ENCODE data around the gene PRKCH.

DNA sequence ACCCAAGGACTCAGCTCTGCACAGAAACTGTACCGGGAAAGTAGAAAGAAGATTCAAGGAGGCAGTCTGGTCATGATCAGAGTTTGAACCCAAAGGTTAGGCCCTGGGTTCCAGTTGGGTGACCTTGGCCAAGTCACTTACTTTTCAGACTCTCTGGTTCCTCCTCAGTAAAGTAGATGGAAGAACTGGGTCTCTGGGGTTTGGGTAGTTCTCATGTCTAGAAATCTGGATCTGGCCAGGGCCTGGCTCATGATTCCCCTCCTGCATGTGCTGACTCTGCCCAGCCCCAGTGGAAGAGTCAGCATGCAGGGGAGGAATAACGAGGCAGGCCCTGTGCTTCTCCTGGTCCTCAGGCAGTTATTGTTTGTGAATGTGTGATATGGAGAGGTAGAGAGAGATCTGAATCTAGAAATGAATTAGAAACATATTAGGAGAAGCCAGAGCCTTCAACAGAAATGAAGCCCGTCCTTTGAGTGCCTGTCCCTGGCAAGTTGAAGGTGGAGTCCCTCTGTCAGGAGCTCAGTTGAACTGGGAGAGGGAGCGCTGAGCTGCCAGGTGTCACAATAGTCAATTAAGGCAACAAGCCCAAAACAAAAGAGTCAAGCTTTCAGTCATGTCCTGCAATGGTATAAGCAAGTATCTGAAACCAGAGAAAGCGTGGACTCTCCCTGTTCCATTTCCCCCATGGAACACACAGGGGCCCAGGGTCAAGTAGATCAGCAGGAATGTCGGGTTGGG is 242.7 kb downstream of the PRKCH start:
- TF ChIP-seq EZH2phosphoT487 (IDR thresholded peaks at IDR 0.05; ENCODE audit: low read depth, severe bottlenecking, unreplicated experiment) (no peak), CTCF (IDR thresholded peaks at IDR 0.05; ENCODE audit: poor library complexity) (no peak)

Data from hepatocyte (in vitro differentiated cells).